Effector memory CD4-positive, alpha-beta T cell (primary cell): ENCODE results near the gene RBFOX1.

Experiments used
- DNase-seq, 3 donors: peaks; one replicate each; pipeline ENCODE4 v3.0.0-alpha.2; 2020
- H3K27ac ChIP-seq: 2 replicates; pipeline ENCODE4 v1.7.0; 2013; ENCODE audit warnings: mild to moderate bottlenecking, low read length, moderate library complexity; ENCODE audit not compliant: insufficient read depth, poor library complexity, severe bottlenecking
- H3K27me3 ChIP-seq: replicated peaks from 2 replicates; pipeline ENCODE4 v1.7.0; 2013; ENCODE audit warnings: mild to moderate bottlenecking, low read length; ENCODE audit not compliant: insufficient read depth, control insufficient read depth, poor library complexity, severe bottlenecking
- H3K36me3 ChIP-seq: 2 replicates; pipeline ENCODE4 v1.7.0; 2013; ENCODE audit warnings: mild to moderate bottlenecking, low read length, moderate library complexity; ENCODE audit not compliant: control insufficient read depth, insufficient read depth
- H3K4me1 ChIP-seq: 2 replicates; pipeline ENCODE4 v1.7.0; 2013; ENCODE audit warnings: low read length, mild to moderate bottlenecking; ENCODE audit not compliant: control insufficient read depth, insufficient read depth, poor library complexity, severe bottlenecking
- H3K4me3 ChIP-seq: 2 replicates; pipeline ENCODE4 v1.7.0; 2013; ENCODE audit warnings: low read length, low read depth, mild to moderate bottlenecking; ENCODE audit not compliant: insufficient read depth, poor library complexity, severe bottlenecking
- H3K9me3 ChIP-seq: 2 replicates; pipeline ENCODE4 v1.7.0; 2013; ENCODE audit warnings: mild to moderate bottlenecking, low read length, moderate library complexity; ENCODE audit not compliant: control insufficient read depth

The RBFOX1 gene

GRCh38 chr16:7596308-7596707 is 263.7 kb downstream of the RBFOX1 start:
- H3K36me3 ChIP-seq: no peaks in the 10 kb centered on the region
- no peak for DNase-seq
- H3K4me1 ChIP-seq: no peaks in the 10 kb centered on the region

GRCh38 chr16:7597677-7598076 is 265.0 kb downstream of the RBFOX1 start:
- no peaks in the 10 kb centered on the region for H3K27me3 ChIP-seq
- DNase-seq: no peak
- H3K9me3 ChIP-seq: no peaks in the 10 kb centered on the region

More at GRCh38 chr16:7596308-7596707, 263.7 kb downstream of the RBFOX1 start:
- H3K4me3 ChIP-seq: no peak overlapping the region
- H3K27ac ChIP-seq: no peak overlapping the region
- no peaks in the 10 kb centered on the region for H3K27me3 ChIP-seq
- no peaks in the 10 kb centered on the region for H3K9me3 ChIP-seq

GRCh38 chr16:7601100-7601499 is 268.5 kb downstream of the RBFOX1 start:
- Histone ChIP-seq H3K9me3 (no peaks in the 10 kb centered on the region), H3K36me3 (no peaks in the 10 kb centered on the region), H3K4me1 (no peaks in the 10 kb centered on the region), H3K4me3 (no peak overlapping the region), H3K27ac (no peak overlapping the region), H3K27me3 (no peaks in the 10 kb centered on the region)
- no peak for DNase-seq

More at GRCh38 chr16:7597677-7598076, 265.0 kb downstream of the RBFOX1 start:
- Histone ChIP-seq H3K4me1 (no peaks in the 10 kb centered on the region), H3K36me3 (no peaks in the 10 kb centered on the region), H3K4me3 (no peak overlapping the region), H3K27ac (no peak overlapping the region)

- no peaks in the 10 kb centered on the region for H3K36me3 ChIP-seq
- H3K4me3 ChIP-seq: no peak overlapping the region
- H3K9me3 ChIP-seq: no peaks in the 10 kb centered on the region
- DNase-seq: no peak
- H3K4me1 ChIP-seq: no peaks in the 10 kb centered on the region
- no peaks in the 10 kb centered on the region for H3K27me3 ChIP-seq
- no peak overlapping the region for H3K27ac ChIP-seq
Measured at GRCh38 chr16:7602291-7602950, 269.8 kb downstream of the RBFOX1 start.

- Histone ChIP-seq H3K27ac (no peak overlapping the region), H3K4me1 (no peaks in the 10 kb centered on the region), H3K9me3 (no peaks in the 10 kb centered on the region), H3K27me3 (no peaks in the 10 kb centered on the region), H3K36me3 (no peaks in the 10 kb centered on the region), H3K4me3 (no peak overlapping the region)
- no peak for DNase-seq
Measured at GRCh38 chr16:7605812-7606211, 273.2 kb downstream of the RBFOX1 start.

- H3K36me3 ChIP-seq: no peaks in the 10 kb centered on the region
Measured at GRCh38 chr16:7612671-7613070, 280.0 kb downstream of the RBFOX1 start.

GRCh38 chr16:7613518-7613917 is 280.9 kb downstream of the RBFOX1 start:
- Histone ChIP-seq H3K4me1 (no peaks in the 10 kb centered on the region), H3K4me3 (no peak overlapping the region), H3K36me3 (no peaks in the 10 kb centered on the region), H3K9me3 (no peaks in the 10 kb centered on the region), H3K27me3 (no peaks in the 10 kb centered on the region), H3K27ac (no peak overlapping the region)
- no peak for DNase-seq

More at GRCh38 chr16:7612671-7613070, 280.0 kb downstream of the RBFOX1 start:
- Histone ChIP-seq H3K4me1 (no peaks in the 10 kb centered on the region), H3K9me3 (no peaks in the 10 kb centered on the region), H3K27ac (no peak overlapping the region), H3K27me3 (no peaks in the 10 kb centered on the region), H3K4me3 (no peak overlapping the region)
- no peak for DNase-seq

GRCh38 chr16:7614021-7614795 is 281.6 kb downstream of the RBFOX1 start:
- no peaks in the 10 kb centered on the region for H3K9me3 ChIP-seq

GRCh38 chr16:7615565-7615964 is 282.9 kb downstream of the RBFOX1 start:
- Histone ChIP-seq H3K4me1 (no peaks in the 10 kb centered on the region), H3K36me3 (no peaks in the 10 kb centered on the region), H3K27ac (no peak overlapping the region), H3K27me3 (no peaks in the 10 kb centered on the region), H3K4me3 (no peak overlapping the region), H3K9me3 (no peaks in the 10 kb centered on the region)
- no peak for DNase-seq

More at GRCh38 chr16:7614021-7614795, 281.6 kb downstream of the RBFOX1 start:
- Histone ChIP-seq H3K4me1 (no peaks in the 10 kb centered on the region), H3K4me3 (no peak overlapping the region), H3K36me3 (no peaks in the 10 kb centered on the region), H3K27ac (no peak overlapping the region), H3K27me3 (no peaks in the 10 kb centered on the region)
- no peak for DNase-seq
